GM21367 (cell line): ENCODE measurements around the gene HSD17B1.

Experiments
- ATAC-seq: cut with Tn5 transposase; IDR thresholded peaks from one replicate; pipeline ENCODE4 v1.9.1; 2021; ENCODE audit not compliant: unreplicated experiment

HSD17B1 gene

DNA sequence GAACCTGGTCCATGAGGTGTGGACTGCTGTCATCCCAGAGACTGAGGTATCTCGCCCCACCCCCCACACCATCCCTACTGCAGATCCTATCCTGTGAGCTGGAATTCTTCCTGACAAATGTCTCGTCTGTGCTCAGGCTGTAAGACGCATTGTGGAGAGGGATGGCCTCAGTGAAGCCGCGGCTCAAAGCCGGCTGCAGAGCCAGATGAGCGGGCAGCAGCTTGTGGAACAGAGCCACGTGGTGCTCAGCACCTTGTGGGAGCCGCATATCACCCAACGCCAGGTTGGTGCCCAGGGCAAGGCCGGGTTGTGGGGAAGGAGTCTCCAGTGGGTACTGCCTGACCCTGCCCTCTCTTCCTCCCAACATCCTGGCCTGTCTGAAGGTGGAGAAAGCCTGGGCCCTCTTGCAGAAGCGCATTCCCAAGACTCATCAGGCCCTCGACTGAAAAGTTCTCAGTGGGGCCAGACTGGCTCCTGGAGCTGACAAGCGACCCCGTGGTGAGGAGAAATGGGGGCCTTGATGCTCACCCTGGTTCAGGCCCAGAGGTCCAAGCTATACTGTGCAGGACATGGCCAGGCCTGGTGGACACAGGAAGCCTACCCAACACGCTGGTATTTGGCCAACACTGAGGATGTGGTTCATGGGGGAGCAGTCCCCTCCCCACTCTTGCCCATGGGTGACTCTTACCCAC is 12.9 kb downstream of the HSD17B1 start:
- ATAC-seq, result no peak

DNA sequence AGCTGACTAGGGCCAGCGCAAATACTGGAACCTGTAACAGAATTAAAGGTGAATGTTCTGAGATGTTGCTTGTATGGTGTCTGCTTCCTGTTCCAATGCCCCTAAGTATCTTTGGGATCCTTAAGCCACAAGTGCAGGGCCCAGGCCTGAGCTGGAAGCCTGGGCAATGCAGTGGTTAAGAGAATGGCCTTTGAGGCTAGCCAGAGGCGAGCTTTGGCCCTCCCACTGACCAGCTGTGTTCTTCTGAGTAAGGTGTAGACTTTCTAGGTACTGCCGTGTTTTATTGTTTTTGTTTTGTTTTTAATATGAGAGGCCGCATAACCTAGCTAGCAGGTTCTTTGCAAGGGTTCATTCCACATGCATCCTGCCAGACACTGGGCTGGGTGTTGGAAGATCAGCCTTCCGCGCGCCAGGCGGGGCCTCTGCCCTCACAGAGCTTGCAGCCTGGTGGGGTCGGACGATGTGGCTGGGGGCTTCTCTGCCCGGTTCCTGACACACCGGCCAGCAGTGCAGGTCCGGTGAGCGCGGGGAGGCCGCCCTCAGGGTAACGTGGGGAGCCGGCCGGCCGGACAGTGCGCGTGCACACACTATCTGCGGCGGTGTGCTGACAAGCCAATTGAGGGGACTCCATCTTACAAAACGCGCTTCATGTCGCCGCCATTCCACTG is 13.6 kb downstream of the HSD17B1 start:
- ATAC-seq, result peak; percentile 3

DNA sequence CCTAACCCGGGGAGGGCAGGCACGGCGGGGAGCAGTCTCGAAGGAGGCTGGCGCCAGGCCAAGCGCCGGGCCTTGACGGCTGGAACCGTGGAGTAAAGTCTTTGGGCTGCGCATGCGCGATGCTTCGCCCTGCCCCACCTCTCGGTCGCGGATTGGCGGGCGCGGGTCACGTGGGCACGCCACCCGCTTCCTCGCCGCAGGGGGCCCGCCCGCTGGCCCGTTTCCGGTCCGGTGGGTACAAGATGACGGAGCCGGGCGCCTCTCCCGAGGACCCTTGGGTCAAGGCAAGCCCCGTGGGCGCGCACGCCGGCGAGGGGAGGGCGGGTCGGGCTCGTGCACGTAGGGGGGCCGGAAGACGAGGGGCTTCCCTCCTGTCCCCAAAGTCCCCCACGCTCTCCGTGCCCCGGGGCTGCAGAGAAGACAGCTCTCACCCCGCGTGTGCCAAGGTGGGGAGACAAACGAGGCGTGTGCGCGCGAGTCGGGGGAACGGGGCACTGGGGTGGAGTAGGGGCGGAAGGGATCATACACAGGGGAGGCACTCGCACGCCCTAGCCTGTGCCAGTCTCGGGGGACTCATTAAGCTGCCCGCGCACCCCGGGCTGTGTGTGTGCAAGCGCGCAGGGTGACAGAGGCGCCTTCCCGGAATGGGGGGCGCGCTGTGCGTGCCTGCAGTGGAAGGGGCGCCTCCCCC is 14.3 kb downstream of the HSD17B1 start, which contains the start of gene MLX:
MLX (plus strand) TSS at position 218 of the 691 bp plus-strand sequence; CDS start at position 243, 25 bp downstream.
- ATAC-seq, result peak; percentile 36

DNA sequence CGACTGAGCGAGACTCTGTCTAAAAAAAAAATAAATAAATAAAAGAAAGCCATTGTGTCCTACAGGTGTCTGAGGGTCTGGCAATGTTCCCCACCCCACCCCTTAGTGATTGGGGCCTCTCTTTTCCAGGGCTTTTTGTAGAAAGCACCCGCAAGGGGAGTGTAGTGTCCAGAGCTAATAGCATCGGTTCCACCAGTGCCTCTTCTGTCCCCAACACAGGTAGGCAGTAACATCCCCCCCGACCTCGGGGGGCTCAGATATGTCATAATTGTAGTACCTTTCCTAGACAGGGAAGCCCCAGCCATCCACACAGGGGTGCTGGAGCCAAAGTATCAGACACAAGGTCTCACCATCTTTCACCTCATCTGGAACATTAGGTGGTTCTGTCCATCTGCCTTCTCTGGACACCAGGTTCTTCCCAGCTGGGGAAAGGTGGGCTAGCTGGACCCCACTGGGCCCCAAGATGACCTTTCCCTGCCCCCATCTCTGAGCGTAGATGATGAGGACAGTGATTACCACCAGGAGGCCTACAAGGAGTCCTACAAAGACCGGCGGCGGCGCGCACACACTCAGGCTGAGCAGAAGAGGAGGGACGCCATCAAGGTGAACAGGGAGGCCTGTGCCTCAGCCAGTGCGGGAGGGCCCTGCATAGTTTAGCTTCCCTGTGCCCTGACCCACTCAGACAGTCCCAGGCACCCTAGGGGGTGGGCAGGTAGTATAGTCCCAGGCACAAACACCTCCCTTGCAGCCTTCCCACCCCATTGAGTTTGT is 15.8 kb downstream of the HSD17B1 start:
- no peak for ATAC-seq

DNA sequence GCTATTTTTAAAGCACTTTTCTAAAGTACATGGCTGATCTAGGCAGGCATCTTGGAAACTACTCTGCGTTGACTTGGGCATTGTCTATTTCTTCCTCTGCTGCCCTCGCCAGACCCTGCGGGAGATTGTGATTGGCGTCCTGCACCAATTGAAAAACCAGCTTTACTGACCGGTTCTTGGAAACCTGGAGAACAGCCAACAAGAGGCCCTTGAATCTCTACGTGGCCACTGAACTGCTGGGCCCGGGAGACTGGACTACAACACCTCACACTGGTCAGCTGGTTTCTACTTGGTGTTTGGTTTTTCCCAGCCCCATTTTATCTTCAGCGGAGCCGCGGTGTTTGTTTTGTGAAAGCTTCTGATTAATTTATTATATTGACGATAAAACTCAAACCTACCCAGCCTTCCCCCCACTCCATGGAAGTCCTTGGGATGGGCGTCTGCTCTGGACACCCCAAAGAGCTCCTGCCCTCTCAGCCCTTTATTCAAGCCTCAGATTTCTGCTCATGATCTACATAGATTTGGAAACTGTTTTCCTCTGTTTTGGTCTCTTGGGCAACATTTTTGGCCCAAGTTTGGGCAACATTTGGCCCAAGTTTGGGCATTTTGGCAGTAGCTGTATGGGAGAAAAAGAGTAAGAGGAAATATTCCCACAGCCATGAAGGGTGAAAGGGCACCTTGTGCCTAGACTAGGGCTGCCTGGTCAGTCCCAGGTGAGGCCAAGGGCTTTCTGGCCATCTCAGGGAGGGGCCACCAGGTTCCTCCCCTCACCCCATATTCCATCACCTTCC is 18.9 kb downstream of the HSD17B1 start:
- ATAC-seq, result no peak

DNA sequence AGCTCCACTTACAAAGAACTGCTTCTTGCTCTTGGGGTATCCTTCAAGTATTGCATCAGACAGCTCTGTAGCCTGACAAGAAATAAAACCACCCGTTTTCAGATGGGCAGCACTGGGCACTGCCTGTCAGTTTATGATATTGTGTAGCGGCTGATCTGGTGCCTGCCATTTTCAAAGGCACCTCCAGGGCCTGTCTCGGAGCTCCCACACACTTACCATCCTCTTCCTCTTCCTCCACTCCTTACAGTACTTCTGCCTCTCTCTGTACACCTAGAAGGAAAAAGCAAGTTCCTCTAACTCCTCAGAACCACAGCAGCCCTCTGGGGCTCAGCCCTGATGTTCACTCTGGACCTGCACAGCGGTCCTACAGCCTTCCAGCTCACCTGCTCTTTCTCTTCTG is 20.4 kb downstream of the HSD17B1 start:
- ATAC-seq, result no peak

DNA sequence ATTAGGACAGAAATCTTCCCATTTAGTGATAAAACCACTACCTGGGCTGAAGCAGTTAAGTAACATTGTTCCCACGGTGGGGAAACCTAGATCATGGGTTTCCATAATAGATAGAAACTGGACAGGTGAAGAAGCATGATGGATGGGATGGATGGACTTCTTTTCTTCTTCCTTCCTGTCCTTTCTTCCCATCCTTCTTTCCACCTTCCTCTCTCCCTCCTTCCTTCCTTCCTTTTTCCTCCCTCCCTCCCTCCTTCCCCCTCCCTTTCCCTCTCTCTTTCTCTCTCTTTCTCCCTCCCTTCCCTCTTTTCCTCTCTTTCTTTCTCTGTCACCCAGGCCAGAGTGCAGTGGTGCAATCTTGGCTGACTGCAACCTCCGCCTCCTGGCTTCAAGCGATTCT is 21.7 kb downstream of the HSD17B1 start:
- no peak for ATAC-seq

DNA sequence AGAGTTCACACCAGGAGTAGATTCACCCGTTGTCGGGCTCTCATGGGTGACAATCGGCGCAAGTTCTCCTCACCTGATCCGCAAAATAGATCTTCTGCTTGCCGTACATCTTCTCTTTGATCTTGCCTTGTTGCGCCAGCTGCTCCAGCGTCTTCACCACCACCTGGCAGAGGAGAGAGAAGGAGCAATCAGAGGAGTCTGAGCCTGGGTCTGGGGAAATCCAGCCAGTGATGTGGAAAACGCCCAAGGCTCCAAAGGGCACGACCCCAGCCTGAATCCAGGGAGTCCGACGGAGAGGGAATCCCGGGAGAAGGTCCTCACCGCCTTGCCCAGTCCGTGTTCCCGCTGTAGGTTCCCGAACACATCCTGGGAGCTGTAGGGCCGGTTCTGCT is 24.4 kb downstream of the HSD17B1 start:
- no peak for ATAC-seq

DNA sequence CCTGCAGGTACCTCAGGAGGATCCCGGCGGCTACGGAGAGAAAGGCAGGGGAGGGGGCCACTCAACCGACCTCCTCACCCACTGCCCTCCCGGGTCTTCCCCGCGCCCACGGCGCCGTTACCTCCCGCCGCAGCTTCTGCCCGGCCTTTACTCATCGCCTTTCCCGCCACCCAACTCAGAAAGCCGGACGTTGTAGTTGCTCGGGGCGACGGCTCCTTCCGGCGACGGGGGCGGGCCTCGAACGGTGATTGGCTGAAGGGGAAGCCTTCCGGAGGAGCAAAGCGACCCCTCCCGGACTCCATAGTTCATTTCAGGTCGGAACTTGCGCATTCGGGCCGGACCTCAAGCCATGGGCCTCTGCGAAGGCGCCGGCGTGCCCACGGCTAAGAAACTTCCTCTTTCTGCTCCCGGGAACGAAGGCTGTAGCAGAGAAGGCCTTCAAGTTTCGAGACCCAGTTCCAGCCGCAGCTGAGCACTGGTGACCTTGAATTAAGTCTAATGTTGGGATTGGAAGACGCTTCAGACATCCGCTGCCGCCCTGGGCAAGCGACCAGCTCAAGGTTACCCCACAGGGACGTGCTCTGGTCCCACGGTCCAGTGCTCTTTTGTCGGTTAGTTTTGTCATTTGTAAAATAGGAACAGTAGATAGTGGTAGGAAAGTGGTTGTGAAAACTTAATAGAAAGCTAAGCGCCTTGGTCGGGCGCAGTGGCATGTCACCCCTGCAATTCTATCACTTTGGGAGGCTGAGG is 25.0 kb downstream of the HSD17B1 start, which contains the start of gene PSMC3IP:
PSMC3IP (minus strand) TSS at position 198 of the 750 bp plus-strand sequence; CDS start at position 155, 43 bp downstream.
- peak; percentile 61 for ATAC-seq

DNA sequence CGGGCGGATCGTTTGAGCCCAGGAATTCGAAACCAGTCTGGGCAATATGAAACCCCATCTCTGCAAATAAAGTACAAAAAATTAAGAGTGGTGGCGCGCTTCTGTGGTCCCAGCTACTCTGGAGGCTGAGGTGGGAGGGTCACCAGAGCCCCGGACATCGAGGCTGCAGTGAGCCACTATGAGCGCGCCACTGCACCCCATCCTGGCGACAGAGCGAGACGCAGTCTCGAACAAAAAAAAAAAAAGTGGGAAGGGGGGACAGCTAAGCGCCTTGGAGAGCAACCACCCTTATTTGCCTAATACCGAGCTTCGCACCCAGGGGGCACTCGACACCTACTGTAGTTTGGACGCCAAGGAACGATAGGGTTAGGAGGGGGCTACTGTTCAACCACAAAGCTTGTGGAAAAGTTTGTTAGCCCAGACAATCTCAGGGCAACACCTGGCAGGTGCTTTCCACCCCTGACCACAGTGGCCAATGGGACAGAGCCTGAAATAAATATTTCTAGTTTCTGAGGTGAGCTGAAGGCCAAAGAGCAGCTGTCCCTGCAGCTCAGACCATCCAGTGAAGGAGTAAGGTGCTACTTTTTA is 25.7 kb downstream of the HSD17B1 start:
- ATAC-seq, result no peak

DNA sequence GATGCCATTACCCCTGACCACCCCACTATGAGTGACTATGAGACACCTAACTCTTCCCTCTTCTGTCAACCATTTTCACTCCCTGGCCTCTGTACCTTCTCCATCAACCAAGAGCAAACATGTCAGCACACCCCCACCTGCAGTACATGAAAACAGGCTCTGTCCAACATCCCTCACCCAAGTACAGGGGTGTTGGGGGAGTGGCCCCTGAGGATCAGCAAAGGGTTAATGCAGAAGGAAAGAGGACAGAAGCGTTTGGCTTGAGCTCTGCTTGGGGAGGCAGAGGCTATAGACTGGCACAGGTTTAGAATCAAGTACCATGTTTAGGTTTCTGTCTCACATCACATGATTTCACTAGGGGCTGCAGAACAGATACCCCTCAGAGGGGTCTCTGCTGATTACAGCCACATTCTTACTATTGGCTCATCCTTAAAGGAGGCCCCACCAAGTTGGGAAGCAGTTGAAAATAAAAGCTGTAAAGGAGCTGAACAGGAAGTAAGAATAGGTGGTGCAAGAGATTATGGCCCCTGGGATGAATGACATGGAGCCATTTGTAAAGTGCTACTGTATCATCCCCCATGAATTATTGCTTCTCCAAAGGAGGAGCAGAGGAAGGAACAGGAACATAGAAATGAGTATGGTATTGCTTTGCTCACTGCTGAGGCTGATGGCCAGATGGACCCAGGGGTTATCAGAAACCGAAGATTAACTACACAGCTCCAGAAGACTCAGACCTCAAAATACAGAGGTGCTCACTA is 27.2 kb downstream of the HSD17B1 start:
- ATAC-seq, result no peak

DNA sequence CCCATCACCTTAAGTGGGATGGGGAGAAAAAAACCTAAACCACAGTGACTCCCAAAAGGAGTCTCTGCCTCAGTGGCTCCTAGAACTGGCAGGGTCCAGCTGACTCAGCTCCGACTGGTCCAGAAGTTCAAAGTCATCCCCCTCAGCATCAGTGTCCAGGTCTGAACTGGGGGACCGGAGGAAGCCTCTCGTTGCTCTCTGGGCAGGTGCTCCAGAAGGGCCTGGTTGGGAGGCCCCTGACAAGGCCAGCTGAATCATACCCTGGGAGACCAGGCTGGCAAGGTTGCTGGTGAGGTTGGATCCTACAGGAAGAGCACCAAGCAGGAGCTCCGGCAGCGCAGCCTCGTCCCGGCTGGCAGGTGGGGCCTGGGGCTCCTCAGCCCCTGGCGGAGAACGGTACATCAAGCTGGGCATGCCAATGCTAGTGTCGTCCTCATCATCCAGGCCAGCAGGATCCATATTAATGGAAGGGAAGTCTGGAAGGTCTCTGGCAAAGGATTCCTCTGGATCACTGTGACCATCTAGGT is 29.1 kb downstream of the HSD17B1 start:
- ATAC-seq, result no peak

DNA sequence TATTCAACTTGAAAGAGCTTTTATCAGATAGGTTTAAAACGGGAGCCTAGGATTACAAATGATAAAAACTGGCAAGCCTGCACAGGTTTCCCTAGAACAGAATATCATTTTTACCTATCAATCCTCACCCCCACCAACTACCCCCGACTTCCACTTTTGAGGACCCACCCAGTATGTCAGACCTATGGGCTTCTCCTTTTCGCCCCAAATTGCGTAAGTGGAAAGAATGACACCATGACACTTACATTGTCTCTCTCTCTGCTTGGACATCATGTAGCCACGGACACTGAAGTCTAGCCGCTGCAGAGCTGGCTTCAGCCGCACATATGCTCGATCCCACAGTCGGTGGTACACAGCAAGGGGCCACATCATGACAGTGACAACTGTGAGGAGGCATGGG is 32.2 kb downstream of the HSD17B1 start:
- no peak for ATAC-seq

DNA sequence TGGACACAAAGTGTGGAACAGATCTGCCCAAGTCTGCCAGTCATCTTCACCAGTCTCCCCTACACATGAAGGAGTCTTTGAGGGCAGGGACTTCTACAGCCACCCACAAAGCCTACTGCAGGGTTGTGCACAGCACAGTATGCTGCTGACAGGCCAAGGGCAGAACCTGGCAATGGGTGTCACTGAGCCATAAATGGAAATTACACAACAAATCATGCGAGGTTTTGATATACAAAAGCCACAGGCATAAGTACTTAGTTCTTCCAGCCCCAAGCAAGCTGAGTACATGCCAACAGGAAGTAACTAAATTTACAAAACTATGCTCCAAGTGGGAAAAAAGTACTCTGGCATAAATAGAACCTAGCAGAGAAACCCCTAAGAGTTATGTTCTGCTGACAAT is 32.6 kb downstream of the HSD17B1 start:
- no peak for ATAC-seq

DNA sequence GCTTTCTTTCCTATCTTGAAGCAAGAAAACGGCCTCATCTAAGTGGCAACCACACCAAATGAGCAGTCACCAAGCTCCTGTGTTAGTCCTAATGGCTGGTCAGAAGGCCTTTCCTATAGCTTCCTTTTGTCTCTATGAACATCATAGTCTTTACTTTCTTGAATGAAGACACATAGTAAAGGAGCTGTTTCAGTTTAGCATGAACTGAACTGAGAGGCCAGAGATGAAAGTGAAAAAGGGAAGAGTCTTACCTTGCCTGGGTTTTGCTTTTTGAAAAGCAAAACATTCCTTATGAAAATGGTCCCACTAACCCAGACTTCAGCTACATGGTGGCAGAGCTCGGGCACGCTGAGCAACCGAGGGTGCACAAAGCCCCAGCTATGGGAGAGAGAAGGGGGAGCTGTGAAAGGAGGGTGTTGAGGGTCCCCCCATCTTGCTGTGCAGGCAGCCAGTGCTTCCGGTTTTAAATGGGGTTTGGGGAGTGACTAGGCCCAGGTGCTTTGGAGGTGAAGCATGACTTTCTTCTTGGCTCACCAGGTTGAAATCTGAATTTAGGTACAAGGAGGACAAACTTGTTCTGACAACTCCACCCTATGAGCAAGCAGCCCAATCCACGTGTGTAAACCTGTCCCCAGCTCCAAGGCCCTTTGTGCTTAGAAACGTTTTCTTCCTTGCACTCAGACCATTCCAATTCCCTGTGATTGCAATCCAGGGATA is 33.9 kb downstream of the HSD17B1 start:
- no peak for ATAC-seq

DNA sequence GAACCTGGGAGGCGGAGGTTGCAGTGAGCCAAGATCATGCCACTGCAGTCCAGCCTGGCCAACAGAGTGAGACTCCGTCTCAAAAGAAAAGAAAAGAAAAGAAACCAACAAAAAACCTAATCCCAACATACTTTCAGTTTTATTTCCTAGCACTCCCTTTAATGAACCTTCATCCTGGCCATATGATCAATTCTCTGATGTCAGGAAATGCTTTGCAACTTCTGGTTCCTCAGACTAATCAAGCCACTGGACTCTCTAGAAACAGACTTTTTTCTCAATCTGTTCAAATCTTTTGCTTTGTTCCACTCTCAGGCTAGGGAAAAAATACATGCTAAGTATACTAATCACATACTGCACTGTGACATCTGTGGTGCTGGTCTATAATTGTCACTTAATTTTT is 38.2 kb downstream of the HSD17B1 start:
- ATAC-seq, result no peak

DNA sequence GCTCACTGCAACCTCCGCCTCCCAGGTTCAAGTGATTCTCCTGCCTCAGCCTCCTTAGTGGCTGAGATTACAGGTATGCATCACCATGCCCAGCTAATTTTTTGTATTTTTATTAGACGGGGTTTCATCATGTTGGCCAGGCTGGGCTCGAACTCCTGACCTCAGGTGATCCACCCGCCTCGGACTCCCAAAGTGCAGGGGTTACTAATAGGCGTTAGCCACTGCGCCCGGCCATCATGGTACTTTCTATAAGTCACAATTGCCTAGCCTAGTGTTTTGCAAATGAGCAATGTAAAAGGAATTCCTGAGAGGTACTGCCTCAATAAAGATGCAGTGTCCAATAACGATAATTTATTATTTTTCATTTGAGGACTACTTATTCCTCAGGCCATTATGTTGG is 38.7 kb downstream of the HSD17B1 start:
- ATAC-seq, result no peak

DNA sequence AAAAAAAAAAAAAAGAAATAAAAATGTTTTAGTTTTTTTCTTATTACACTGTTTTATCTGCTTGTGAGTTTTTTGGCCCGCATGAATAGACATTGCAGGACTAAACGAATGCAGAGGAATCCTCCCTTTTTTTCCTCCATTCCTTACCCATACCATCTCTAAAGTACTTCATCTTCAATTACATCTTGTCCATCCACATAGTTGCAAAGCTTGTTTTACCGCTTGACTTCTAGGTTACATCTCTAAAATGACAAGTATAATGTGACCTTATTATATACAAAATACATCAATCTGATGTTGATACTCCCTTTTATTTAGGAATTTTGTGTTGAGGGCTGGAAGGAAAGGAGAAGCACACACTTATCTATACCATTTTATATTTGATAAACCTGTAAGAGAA is 43.7 kb downstream of the HSD17B1 start:
- no peak for ATAC-seq
